HG02885 (cell line): ENCODE results near the gene CST9.
"Not testable (repeated sequence)": the region's sequence is repeated elsewhere in the genome, so short reads cannot be mapped to it uniquely, and the experiment has no call there.

Experiments
- ATAC-seq: cut with Tn5 transposase; IDR thresholded peaks from one replicate; pipeline ENCODE4 v1.9.1; 2021; ENCODE audit warnings: mild to moderate bottlenecking; ENCODE audit not compliant: unreplicated experiment, poor library complexity

Gene CST9

DNA sequence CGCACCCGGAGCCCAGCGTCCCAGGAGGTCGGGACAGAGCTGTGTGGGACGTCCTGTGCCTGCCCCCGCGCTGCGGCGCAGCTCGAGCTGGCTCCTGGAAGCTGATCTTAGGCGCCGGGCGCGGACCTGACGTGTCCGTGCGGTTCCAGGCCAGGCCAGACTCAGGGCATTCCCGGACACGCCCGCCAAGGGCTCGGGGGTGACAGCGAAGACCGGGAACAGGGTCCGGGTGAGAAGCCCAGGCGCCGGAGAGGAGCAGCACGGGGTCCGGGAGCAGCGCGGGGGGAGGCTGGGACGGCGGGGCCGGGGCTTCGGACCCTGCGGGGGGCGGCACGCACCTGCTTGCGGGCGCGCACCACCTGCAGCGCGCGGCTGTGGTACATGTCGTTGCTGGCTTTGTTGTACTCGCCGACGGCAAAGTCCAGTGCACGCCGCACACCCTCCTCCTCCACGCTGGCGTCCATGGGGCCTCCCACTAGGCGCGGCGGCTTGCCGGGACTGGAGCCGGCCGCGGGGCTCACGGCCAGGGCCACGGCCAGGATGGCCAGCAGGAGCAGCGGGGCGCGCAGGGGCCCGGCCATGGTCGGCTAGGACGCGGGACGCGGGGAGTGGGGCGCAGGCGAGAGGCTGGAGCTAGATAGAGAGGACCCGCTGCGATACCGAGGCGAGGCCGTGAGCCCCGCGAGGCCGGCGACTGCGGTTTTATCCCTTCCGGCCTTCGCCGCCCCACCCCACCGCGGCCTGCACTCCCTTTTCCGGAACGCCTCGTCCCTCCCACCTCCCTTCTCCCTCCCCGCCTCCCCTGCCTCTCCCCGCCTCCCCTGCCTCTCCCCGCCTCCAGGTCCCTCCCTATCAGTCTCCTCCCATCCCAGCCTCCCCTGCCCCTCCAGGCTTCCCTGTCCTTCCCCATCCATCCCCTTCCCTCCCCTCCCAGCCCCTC is 31.8 kb upstream of the CST9 start, which contains the start of gene CST3:
Gene CST3 (minus strand): TSS at position 674 of the 940 bp plus-strand sequence. CDS start 93 bp downstream, at position 581.
- ATAC-seq, result peak; percentile 56

DNA sequence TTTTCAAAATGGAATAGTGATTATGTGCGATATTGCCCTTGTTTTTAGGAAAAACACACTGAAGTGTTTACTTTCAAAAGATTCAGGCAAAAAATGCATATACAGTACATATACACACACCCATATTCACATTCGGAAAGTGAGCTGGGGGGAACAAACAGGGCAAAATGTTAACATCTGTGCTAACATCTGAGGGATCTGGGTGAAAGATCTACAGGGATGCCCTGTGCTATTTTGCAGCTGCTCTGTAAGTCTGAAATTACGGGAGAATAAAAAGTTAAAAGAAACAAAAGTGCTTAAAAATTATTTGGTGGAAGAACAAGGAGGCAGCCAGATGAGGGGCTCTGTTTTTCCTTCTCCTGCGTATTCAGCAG is 31.2 kb upstream of the CST9 start:
- no peak for ATAC-seq

DNA sequence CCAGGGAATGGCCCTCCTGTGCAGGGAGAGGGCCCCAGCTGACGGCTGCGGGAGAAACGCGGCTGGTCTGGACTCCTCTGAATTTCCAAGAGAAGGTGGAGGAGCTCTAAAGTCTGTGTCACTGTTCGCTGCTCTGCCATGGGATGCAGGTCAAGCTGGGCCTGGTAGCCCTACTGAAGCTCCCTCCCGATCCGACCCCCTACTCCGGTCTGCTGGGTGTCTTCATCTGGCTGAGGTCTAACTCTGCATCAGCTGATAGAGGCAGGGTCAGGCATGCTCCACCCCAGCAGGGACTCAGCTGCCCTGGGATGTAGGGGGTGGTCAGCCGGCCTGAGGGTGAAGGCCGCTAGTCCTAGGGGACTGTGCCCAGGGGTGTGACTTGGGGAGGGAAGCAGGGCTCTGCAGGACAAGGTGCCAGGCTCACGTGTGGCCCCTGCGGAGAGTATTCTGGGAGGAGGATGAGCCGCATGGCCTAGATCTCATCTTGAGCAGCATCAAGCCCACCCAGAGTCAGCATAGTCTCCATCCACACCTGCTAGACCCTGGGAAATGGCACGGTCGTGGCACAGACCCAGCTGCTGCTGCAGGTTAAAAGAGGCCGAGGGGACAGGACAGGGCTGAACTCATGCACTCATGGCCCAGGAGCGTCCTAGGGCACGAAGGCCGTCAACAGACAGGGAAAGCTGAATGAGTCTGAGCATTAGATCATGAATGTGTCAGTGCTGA is 30.6 kb upstream of the CST9 start:
- no peak for ATAC-seq

DNA sequence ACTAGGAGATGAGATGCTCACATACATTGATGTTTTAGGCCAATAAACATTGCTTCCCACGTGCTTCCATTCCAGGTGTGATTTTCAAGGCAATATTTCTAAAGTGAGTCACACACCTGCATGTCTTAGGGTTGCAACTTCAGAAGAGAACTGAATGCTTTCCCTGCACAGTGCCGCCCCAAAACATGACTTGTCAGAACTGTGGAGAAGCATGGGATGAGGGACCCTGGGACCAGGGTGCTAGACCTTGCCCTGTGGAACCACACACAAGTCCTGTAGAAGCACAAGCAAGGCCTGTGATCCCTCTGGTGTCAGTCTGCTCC is 30.0 kb upstream of the CST9 start:
- ATAC-seq, result not testable (repeated sequence)

DNA sequence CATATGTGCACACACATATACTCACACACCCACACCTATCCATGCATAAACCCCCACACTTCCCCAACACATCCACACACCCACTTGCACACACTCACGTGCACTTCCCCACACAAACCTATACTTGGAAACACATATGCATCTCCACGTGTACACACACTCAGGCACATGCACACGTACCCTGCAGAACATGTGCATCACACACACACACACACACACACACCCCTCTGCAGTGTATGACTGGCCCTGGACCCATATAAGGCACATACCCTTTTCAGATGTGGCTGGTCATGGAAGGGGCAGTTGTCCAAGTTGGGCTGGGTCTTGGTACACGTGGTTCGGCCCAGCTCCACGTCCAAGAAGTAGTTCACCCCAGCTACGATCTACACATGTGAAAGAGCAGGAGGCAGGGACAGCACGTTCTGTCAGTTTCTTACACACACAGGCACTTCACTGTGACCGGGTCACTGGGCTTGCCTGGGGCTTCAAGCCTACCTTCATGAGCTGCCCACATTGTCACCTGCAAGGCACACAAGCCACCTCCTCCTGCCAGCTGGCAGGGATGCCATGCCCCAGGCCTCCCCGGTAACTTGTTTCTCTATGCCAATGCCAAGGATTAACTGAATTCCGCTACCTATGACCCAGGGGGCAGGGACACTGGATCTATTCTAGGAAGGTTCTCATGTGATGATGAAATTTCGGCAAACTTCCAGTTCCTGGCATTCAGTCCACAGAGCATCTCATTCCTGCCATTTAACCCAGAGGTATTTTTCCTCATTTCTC is 29.5 kb upstream of the CST9 start:
- ATAC-seq, result no peak

DNA sequence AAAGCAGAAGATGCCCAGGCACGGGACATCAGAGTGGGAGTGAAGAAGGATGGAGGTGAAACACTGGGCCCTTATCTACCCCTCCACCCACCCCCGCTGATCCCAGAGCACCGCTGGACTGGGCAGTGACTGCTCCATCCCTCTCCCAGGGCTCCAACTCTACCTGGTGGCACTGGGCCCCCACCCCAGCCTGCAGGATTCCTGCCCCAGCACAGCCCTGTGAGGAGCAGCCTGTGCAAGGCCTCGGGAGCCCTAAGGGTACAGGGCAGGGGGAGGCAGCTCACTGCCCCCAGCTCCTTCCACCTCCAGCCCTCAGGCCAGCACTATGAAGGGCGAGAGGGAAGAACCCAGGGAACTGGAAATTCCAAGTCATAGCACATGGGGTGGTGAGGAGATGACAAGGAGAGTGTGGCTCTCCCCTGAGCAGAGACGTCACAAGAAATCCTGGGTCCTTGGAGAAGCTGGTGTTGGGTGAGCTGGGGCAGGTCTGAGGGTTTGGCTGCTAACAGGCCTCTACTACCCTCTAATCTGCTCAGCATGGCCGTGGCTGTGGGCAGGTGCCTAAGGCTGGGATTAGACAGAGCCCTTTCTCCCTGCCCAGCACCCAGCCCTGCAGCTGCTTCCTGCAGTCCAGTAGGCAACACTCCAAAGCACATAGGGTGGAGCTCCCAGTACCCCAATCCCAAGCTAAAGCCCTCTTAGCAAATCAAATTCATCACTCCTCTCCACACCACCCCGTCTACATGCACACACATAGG is 28.5 kb upstream of the CST9 start:
- no peak for ATAC-seq

DNA sequence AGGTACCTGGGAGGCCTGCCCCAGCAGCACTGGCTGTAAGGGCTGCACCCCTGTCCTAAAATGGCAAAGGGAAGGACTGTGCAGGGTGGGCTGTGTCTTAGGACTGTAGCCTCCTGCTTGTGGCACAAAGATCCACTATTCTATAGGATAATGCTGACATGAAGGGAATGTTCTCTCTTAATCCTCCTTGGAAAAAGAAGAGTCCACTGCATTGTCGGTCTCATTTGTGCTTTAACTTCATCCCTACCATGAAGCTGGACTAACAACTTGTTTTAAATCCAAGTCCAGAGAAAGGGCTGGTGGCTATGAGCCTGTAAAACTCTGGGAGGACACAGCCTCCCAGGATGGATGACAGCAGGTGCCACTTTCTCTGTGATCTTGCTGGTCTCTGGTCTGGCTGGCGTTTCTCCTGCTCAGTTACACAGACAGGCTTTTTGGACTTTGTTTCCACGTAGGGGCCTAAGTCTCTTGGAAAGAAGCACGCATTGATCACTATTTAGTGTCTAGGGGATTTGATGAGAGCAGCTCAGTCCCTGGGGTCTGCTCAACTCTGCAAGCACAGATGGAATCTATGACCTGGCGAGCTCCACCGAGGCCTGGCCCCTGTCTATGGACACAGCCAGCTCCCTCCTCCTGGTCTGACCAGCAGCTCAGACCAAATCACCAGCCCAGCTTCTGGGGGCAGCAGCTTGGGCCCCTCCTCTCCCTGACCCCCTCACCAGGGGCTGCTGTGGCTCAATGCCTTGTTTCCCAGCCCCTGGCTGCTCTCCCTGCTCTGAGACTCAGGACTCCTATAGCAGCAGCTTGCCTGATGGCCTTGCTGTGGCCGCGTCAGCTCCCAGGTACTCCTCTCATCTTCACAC is 27.2 kb upstream of the CST9 start:
- ATAC-seq, result no peak

DNA sequence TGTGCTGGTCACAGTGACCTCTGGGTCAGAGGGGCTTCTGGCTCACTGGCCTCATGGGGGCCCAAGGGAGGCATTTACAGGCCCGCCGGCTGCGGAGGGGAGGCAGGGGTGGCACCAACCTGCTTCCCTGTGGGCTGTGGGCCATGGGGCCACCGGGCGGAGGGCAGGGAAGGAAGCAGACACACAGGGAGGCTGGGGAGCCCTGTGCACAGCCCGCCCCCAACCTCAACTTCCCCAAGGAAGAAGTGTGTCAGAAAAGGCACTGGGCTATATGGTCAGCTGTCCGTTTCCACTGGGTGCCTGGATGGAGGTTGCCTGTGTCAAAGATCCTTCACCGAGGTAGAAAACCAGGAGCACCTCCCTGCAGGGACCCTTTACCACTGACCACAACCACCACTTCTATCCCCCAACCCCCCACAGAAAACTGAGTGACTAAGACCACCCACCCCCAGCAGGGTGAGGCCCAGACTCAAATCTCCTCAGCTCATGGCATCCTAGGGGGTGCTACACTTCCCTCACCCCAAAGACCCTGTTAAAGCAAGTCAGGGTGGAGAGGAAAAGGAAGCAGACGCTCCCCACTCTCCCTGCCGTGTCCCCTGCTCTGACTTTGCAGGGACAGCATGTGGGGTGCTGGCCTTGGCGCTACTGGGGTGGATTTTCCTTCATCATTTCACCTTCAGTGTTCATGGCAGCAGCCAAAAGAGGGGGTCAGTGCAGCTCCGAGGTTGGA is 26.4 kb upstream of the CST9 start:
- ATAC-seq, result no peak

DNA sequence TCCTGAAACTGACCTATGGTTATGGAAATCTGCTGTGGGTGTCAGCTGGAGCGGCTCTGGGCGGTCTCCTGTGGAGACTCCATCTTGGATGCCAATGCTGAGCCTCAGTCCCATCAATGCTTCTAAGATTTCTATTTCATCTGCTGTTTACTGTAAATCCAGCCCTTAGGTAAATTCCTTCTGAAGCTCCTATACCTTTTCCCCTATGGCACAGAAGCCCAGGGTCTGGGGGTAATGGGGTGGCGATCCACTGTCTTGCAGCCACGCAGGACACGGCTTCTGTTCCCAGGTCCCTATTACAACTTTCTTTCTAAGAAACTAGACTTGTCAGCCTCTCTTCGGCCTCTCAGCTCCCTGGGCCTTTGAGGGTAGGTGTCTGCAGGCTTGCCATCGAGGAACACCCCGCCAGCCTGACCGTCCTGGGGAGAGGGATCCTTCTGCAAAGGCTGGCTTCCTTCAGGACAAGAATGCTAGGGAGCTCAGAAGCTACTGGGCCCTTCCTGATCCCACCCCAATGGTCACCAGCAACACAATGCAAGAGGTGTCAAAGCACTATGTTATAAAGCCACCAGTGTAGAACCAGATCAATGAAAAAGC is 25.6 kb upstream of the CST9 start:
- no peak for ATAC-seq

DNA sequence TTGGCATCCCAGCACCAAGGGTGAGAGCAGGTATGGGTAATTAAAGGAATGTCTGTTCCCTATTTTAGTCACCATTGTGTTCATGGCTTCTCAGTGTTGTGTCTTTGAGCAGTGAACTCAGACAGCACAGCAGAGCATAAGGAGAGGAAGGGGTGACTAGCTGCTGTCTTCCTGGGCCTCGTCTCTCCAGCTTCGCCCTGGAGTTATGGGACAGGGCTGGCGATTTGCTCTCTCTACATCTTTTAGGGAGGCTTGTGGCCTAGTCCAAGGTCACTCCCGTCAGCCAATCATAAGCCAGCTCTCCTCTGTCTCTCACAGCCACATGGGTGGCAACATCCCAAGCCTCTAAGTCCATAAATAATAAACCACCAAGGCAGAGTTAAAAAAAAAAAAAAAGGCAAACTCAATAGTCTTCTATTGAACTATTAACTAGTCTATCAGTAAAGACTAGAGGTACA is 24.7 kb upstream of the CST9 start:
- ATAC-seq, result no peak

DNA sequence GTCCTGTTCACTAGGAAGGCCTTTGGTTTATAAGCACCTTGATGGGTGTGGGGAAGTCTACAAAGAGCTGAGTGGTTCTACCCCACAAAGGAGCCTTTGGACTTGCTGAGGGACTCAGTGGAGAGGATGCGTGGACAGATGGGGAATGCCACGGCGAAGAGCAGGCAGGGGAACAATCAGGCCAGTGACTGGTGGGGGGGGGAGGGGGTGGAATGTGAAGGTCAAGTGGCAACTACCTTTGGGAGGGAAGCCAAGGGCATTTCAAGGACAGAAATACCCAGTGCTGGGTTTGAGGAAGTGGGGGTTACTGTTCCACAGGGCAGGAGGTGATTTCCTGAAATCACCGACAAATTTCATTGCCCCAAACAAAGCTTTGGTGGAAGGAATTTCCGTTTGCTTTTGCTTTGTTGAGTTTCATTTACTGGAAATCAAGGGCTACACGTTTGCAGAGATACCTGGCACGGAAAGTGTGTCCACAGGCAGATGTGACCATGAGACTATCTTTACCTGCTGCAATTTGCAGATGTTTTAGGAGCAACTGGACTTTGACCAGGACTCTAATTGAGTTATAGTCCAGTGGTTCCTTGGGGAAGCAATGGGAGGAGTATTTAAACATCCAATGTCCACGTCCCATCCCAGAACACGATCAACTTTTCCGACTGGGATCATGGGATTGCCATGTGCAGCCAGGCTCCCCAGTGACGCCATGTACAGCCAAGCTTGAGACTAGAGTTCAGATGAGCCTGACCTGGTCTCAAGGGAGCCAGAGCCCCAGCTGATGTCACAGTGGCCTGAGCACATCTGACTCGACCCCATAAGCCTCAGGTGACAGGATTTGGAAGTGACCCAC is 24.1 kb upstream of the CST9 start:
- ATAC-seq, result no peak

DNA sequence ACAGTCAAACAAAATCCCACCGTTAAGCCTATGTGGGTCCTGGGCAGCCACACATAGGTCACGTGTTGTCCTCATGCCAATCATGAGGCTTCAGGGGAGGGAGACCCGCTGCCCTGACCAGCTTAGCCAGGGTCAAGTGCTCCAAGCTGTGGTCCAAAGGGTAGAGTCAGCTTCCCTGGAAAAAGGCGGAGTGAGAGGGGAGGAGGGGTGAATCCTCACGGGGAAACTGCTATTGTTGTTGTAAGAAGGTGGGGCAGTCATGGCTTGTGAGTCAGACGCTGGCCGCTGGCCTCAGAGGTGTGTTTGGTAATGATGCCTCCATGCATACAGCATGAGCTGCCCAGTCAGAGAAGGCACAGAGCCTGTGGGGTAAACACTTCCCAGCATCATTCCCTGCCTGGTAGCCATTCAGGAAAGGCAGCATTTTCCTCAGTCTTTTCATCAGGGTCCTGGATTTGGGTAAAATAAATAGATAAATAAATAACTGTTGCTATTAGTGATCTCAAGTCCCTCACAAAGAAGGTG is 23.4 kb upstream of the CST9 start:
- no peak for ATAC-seq

DNA sequence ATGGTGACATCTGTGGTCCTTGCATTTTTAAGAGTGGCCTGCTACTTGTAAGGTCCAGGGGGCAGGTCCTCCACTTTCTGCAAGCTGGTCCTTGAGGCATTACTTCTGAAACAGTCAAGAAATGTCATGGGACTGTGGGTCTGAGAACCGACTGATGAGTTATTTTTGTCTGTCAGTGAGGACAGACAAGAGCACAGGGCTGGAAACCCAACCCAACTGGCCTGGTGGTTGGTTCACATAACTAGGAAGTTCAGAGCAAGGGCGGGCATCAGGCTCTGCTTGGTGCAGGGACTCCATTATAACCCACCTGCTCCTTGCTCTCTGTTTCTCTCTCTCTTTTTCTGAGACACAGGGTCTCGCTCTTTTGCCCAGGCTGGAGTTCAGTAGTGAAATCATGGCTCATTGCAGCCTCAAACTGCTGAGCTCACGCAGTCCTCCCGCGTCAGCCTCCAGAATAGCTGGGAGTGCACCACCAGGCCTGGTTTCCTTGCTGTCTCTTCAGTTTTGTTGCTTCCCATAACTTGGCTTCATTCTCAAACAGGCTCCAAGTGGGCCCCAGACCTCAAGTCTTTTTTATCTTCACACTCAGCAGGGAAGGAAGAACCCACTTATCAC is 22.8 kb upstream of the CST9 start:
- ATAC-seq, result no peak

DNA sequence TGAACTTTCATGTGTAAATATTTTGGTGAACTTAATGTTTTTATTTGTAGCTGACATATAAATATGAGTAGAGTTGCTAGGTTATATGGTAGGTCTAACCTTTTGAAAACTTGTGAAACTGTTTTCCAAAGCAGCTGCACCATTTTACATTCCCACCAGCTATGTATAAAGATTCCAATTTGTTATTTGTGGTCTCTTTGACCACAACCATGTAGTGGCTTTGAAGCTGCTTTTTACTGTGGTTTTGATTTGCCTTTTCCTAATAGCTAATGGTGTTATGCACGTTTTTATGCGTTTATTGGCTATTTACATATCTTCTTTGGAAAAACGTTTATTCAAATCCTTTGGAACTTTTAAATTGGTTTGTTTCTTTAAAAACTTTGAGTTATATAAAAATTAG is 21.8 kb upstream of the CST9 start:
- no peak for ATAC-seq

DNA sequence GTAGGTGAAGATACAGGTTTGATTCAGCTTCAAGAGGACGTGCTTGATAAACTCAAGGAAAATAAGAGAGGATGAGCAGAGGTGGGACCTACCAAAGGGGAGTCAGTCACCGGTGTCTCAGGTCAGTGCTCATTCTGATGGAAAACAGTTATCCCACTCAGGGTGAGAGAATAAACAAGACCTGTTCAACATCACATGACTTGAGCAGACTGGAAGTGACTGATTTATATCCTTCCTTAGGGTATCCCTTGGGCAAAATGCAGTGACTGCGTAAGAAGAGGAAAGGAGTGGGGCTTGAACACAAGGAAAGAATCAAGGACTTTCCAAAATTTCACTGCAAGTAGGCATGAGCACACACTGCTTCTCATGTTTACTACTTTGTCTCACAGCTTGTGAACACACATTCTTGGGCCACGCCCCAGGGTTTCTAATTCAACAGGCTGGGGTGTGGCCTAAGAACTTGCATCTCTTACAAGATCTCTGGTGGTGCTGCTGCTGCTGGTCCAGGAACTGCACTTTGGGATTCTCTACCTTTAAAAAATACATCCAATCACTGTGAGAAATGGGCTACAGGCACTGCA is 20.4 kb upstream of the CST9 start:
- no peak for ATAC-seq

DNA sequence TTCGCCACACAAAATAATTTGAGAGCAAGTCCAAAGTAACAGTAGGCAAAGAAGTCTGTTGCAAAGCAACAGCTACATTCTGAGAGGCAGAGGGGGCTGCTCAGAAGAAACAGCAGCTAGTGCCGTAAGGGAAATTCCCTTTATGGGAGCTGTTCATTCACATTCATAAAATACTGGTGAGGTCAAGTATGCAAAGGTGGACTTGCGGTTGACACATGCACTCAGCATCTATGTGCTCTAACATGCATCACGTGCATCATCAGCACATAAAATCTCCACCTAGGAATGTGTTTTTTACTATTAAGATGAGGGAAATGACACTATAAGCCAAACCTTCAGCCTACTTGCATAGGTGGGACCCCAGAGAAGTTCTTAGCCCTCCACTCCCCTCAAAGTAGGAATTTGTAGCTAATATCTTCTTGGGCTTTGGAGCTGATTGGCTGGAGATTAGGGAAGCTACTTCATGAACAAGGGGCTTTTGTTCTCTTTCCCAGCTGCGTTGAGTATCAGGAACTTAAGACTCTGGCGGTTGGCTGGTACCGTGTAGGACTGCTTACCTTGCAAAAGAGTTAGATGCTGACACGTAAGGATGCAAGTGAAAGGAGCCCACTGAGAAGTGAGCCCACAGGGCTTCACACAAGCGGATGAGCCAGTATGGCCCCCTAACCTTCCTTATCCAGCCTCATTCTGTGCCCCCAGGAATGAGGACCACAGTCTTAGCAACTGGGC is 19.7 kb upstream of the CST9 start:
- ATAC-seq, result peak; percentile 75
